HepG2 (cell line): ENCODE results near the gene STRN4. TPM values are rescaled to one million over a fixed set of nuclear protein-coding genes. Genes with fewer than 3 reads are reported as not detected.
A peak's percentile ranks its signal among the peaks of the same experiment; 100 is the strongest.

Experiments
- ATAC-seq: fragments of 200-7000 bp; cut with Tn5 transposase; 3 replicates; pipeline ENCODE4 v1.9.1; 2020; ENCODE audit warnings: mild to moderate bottlenecking, moderate library complexity
- BruUV-seq: library from RNA; stranded (reverse); fragments of 400-500 nt; replicated peaks from 2 replicates; lab custom pipeline; 2021; lab: Mats Ljungman, UMichigan
- CTCF ChIA-PET: fragments of 300-600 bp; formaldehyde crosslinking; extraction: SDS; loops from one replicate; lab custom pipeline; 2021; ENCODE audit warnings: low total read pairs, inconsistent platforms, low intra/inter-chr PET ratio; lab: Yijun Ruan, JAX
- POLR2A ChIA-PET: fragments of 350-600 bp; sonication (Branson Sonifier 250); formaldehyde crosslinking; loops from one replicate; lab custom pipeline; 2020; ENCODE audit warnings: antibody characterized with exemption, inconsistent platforms; lab: Yijun Ruan, JAX
- DNase-seq: peaks from one replicate; pipeline ENCODE4 v3.0.0-alpha.2; 2015; ENCODE audit warnings: low spot score
- FAIRE-seq: peaks from 3 replicates; lab custom pipeline; 2011; peaks lifted over from hg19 to GRCh38; lab: Jason Lieb, UNC
- H2AFZ ChIP-seq: one replicate; pipeline ENCODE4 v1.6.1; 2011; ENCODE audit warnings: low read length, inconsistent platforms
- H3K27ac ChIP-seq: fragments of 300-600 bp; 3 replicates; pipeline ENCODE4 v1.8.0; 2011; ENCODE audit warnings: mixed run types, mild to moderate bottlenecking, mixed read lengths, low read length, inconsistent platforms; ENCODE audit not compliant: insufficient read depth; ENCODE audit errors: extremely low read length
- H3K27me3 ChIP-seq, 2 experiments: fragments of 200-600 bp in 1 of 2; 2 replicates in 1 of 2; 3 replicates in 1 of 2; pipeline versions ENCODE4 v1.6.0 to v1.8.0; 2011; ENCODE audit warnings: low read length in 2 of 2, mild to moderate bottlenecking in 2 of 2, moderate library complexity in 2 of 2, inconsistent platforms in 1 of 2; ENCODE audit not compliant: insufficient read depth in 2 of 2, control insufficient read depth in 1 of 2
- H3K36me3 ChIP-seq, 2 experiments: fragments of 200-600 bp in 1 of 2; replicated peaks in 1 of 2; 2 replicates in 1 of 2; 3 replicates in 1 of 2; pipeline versions ENCODE4 v1.5.1 to v1.8.0; 2011; ENCODE audit warnings: low read length in 2 of 2, inconsistent platforms in 1 of 2; ENCODE audit not compliant: insufficient read depth in 2 of 2, control insufficient read depth in 1 of 2
- H3K4me1 ChIP-seq: 2 replicates; pipeline ENCODE4 v1.5.1; 2012; ENCODE audit warnings: low read length, inconsistent platforms; ENCODE audit not compliant: insufficient read depth
- H3K4me2 ChIP-seq: 2 replicates; pipeline ENCODE4 v1.6.0; 2011; ENCODE audit warnings: low read depth, low read length, inconsistent platforms
- H3K4me3 ChIP-seq, 3 experiments: fragments of 200-600 bp in 1 of 3; sonication (generic), shearing (Covaris generic) in 1 of 3; replicated peaks in 1 of 3; 2 replicates each; pipeline ENCODE4 v1.5.1; 2011 to 2016; ENCODE audit warnings: low read length in 3 of 3, inconsistent platforms in 2 of 3, low read depth in 2 of 3, mild to moderate bottlenecking in 2 of 3, control low read depth in 1 of 3, mixed read lengths in 1 of 3; ENCODE audit not compliant: insufficient read depth in 1 of 3
- H3K79me2 ChIP-seq: one replicate; pipeline ENCODE4 v1.6.1; 2011; ENCODE audit warnings: low read length, inconsistent platforms; ENCODE audit not compliant: insufficient read depth
- H3K9ac ChIP-seq: 2 replicates; pipeline ENCODE4 v1.6.0; 2011; ENCODE audit warnings: mild to moderate bottlenecking, low read depth, low read length, inconsistent platforms; ENCODE audit not compliant: insufficient read depth
- H3K9me3 ChIP-seq: 2 replicates; pipeline ENCODE4 v1.5.1; 2012; ENCODE audit warnings: mild to moderate bottlenecking, low read length
- H4K20me1 ChIP-seq: 2 replicates; pipeline ENCODE4 v1.6.0; 2011; ENCODE audit warnings: inconsistent platforms, mild to moderate bottlenecking, low read length, moderate library complexity; ENCODE audit not compliant: insufficient read depth
- AGO2 ChIP-seq: fragments of 200-400 bp; formaldehyde crosslinking; optimal IDR thresholded peaks from 2 replicates; pipeline ENCODE3; 2017; ENCODE audit warnings: mild to moderate bottlenecking, low read depth, low read length, moderate library complexity
- CBX5 ChIP-seq: sonication (generic); formaldehyde crosslinking; IDR thresholded peaks from 2 replicates; pipeline ENCODE4 v1.4.0; 2020; ENCODE audit warnings: missing genetic modification reagents, borderline replicate concordance
- ESRRA ChIP-seq: sonication (generic); formaldehyde crosslinking; IDR thresholded peaks from 2 replicates; pipeline ENCODE4 v1.5.1; 2020; ENCODE audit warnings: mild to moderate bottlenecking, low read depth, missing genetic modification reagents
- GRHL1 ChIP-seq: sonication (generic); formaldehyde crosslinking; conservative IDR thresholded peaks from 2 replicates; pipeline ENCODE4 v1.8.0; 2022; ENCODE audit warnings: missing genetic modification reagents
- HNRNPLL ChIP-seq: fragments of 200-400 bp; formaldehyde crosslinking; IDR thresholded peaks from 2 replicates; pipeline ENCODE4 v1.6.1; 2017; ENCODE audit warnings: mild to moderate bottlenecking, low read depth, low read length; ENCODE audit not compliant: poor library complexity, severe bottlenecking
- MED13 ChIP-seq: sonication (generic); formaldehyde crosslinking; IDR thresholded peaks from 2 replicates; pipeline ENCODE4 v1.5.0; 2020; ENCODE audit warnings: missing genetic modification reagents
- NR2F2 ChIP-seq: IDR thresholded peaks from 2 replicates; pipeline ENCODE4 v1.6.1; 2012; ENCODE audit warnings: low read depth, inconsistent platforms, borderline replicate concordance
- PAX8 ChIP-seq: sonication (generic); formaldehyde crosslinking; IDR thresholded peaks from 2 replicates; pipeline ENCODE4 v1.8.0; 2022; ENCODE audit warnings: mild to moderate bottlenecking, missing genetic modification reagents, borderline replicate concordance
- POLR2A ChIP-seq, 2 experiments: IDR thresholded peaks; 2 replicates each; pipeline ENCODE4 v1.6.1; 2011; ENCODE audit warnings: low read depth in 2 of 2, low read length in 2 of 2, mild to moderate bottlenecking in 1 of 2, moderate library complexity in 1 of 2; ENCODE audit not compliant: insufficient read depth in 1 of 2
- RBFOX2 ChIP-seq: fragments of 200-400 bp; formaldehyde crosslinking; IDR thresholded peaks from 2 replicates; pipeline ENCODE4 v1.6.1; 2017; ENCODE audit warnings: low read depth, mild to moderate bottlenecking, low read length
- ZNF292 ChIP-seq: sonication (generic); formaldehyde crosslinking; IDR thresholded peaks from 2 replicates; pipeline ENCODE4 v1.8.1; 2022; ENCODE audit warnings: mild to moderate bottlenecking, low read depth, missing genetic modification reagents, borderline replicate concordance
- ZNF414 ChIP-seq: sonication (generic); formaldehyde crosslinking; IDR thresholded peaks from 2 replicates; pipeline ENCODE4 v1.5.0; 2020; ENCODE audit warnings: missing genetic modification reagents
- ZNF496 ChIP-seq: sonication (generic); formaldehyde crosslinking; IDR thresholded peaks from 2 replicates; pipeline ENCODE4 v1.8.1; 2023; ENCODE audit warnings: mild to moderate bottlenecking, moderate library complexity, missing genetic modification reagents; ENCODE audit not compliant: insufficient replicate concordance
- ZNF746 ChIP-seq: sonication (generic); formaldehyde crosslinking; IDR thresholded peaks from 2 replicates; pipeline ENCODE4 v1.8.0; 2022; ENCODE audit warnings: mild to moderate bottlenecking, missing genetic modification reagents
- ZNF768 ChIP-seq: sonication (generic); formaldehyde crosslinking; IDR thresholded peaks from 2 replicates; pipeline ENCODE4 v1.4.0; 2020; ENCODE audit warnings: missing genetic modification reagents
- WGBS: methylation state at CpG from one replicate; pipeline ENCODE4 v1.1.6; 2017; ENCODE audit warnings: low lambda C conversion rate; 5-methylcytosine and 5-hydroxymethylcytosine counted together
- in situ Hi-C: cut with HindIII; loops from 2 replicates; pipeline ENCODE4 v1.10.0; 2017; ENCODE audit warnings: low pct_unique_long_range_greater_than_20kb; ENCODE audit not compliant: extremely low pct_ligation_motif_present
- intact Hi-C: fragments of 100-400 bp; cut with micrococcal nuclease; formaldehyde crosslinking; loops from one replicate; pipeline ENCODE4 v1.10.0; 2022; ENCODE audit not compliant: unreplicated experiment
- polyA plus RNA-seq, 8 experiments: library from polyadenylated mRNA; depleted of rRNA in 3 of 8; stranded (reverse) in 7 of 8; unstranded in 1 of 8; fragments of >200 nt; fragmentation: Illumina TruSeq in 4 of 8; extraction: Trizol in 4 of 8; gene quantifications; 2 replicates each; pipeline versions ENCODE4 v1.2.1 to v1.2.3, GENCODE V29; 2011 to 2016; ENCODE audit warnings: low read depth in 4 of 8, missing spikeins in 1 of 8, mixed read lengths in 1 of 8; ENCODE audit not compliant: insufficient read depth in 1 of 8
- total RNA-seq, 5 experiments: library from RNA; depleted of rRNA; stranded (reverse); fragments of >200 nt; fragmentation: Illumina TruSeq; extraction: Trizol; gene quantifications; 2 replicates each; pipeline ENCODE4 v1.2.3, GENCODE V29; 2016; ENCODE audit warnings: low read depth in 1 of 5

Gene STRN4
- total and polyA plus RNA-seq, 2 of the 13 experiments (the other 11 are each of a cell fraction or from before 2014, with no cell fraction given) = 43.1 to 57.3 TPM

- peaks cover 8% of the 10 kb centered on the region for H3K79me2 ChIP-seq
- in situ Hi-C loops = no loop called here
- H3K27ac ChIP-seq = no peak overlapping the region
- no peak overlapping the region for H3K4me2 ChIP-seq
- H3K9ac ChIP-seq = no peak overlapping the region
- H3K4me3 ChIP-seq = no peak overlapping the region
- no peak overlapping the region for H2AFZ ChIP-seq
- CTCF ChIA-PET = no interaction called here
- FAIRE-seq = no peak
- H4K20me1 ChIP-seq = peaks cover 36% of the 10 kb centered on the region; the same call in 1 of the 2 replicates
- H3K9me3 ChIP-seq = no peaks in the 10 kb centered on the region
- BruUV-seq = no TSS peak
- WGBS = 97% methylated on average over 28 of the region's 33 CpGs
- peak; percentile 15; the same call in 1 of the 3 replicates for ATAC-seq
- peaks cover 34 to 56% of the 10 kb centered on the region in 2 experiments for H3K36me3 ChIP-seq
- POLR2A ChIA-PET = interaction anchor here (0.5 to 1.2 kb wide), 4 partner anchors 8 to 14 kb away, joined by 3 to 5 read pairs (median 3); no protein-coding TSS in a partner anchor
- H3K4me1 ChIP-seq = peaks cover 22% of the 10 kb centered on the region
- DNase-seq = no peak
- no peaks in the 10 kb centered on the region for H3K27me3 ChIP-seq
- intact Hi-C loops = no loop called here
- TF ChIP-seq AGO2 (peak; percentile 87), CBX5 (CRISPR knock-in tag) (no peak), ZNF746 (CRISPR knock-in tag) (no peak), POLR2A (IDR thresholded peaks at IDR 0.05; ENCODE audit: insufficient read depth in 1 of 2, low read depth in 2 of 2, low read length in 2 of 2) (peak in 1 of 2 experiments; percentile 31; a peak in 1 of 4 replicates), ZNF768 (CRISPR knock-in tag) (peak; percentile 20; the same call in 1 of the 2 replicates), ZNF292 (CRISPR knock-in tag) (no peak), ZNF414 (no peak), RBFOX2 (peak; percentile 83), ZNF496 (CRISPR knock-in tag) (no peak), HNRNPLL (peak; percentile 19), NR2F2 (no peak), MED13 (CRISPR knock-in tag) (no peak), PAX8 (CRISPR knock-in tag) (no peak), ESRRA (CRISPR knock-in tag) (no peak), GRHL1 (CRISPR knock-in tag) (no peak)
Observed at GRCh38 chr19:46776927-46777911, 31.0 kb upstream of the STRN4 start.
